ENCODE measurements around the gene FOXN4. TPM values are rescaled to one million over a fixed set of nuclear protein-coding genes. Genes with fewer than 3 reads are reported as not detected.

The FOXN4 gene
- total RNA-seq, 4 donors from 2014 or later: not detected

DNA sequence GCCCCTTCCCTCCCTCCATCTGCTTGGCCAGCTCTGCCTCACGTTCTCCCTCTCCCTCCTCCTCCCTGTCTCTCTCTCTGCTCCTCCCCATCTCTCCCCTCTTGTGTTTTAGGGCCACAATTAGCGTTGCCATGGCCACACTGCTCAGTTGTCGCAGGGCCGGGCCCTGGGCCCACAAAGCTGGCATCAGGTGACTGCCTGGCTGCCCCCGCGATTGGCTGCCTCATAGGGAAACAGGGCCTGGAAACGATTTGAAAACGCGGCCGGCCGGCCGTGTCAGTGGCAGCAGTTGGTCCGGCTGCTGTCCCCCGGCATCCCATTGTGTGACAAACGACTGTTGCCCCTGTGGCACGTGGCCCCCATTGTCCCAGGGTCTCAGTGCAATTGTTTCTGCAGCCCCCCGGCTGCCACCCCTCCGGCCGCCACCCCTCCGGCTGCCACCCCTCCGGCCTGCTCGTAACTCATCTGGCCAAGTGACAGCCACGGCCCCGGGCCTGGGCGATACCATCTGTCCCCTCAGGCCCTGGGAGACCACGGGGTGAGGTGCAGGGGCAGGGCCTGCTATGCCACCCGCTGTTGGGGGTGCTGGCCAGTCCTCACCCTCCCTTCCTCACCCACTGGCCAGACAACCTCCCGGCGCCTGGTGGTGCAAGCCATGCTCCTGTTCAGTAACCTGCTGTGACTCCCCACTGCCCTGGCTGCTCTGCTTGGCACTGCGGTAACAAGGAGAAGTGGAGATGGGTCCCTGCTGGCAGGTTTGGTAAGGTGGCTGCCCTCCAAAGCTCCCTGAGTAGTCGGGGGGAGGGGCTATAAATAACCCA is 17.4 kb downstream of the FOXN4 start:
- WGBS, 2 donors: 1 to 15% methylated on average over 4 to 8 of the region's 31 CpGs
- Histone ChIP-seq H3K27me3 (peaks cover 0 to 44% (median 0%) of the 10 kb centered on the region in 4 donors), H3K9me3 (no peaks in the 10 kb centered on the region), H3K27ac (peak overlapping the region in 2 of 4 donors; percentile 9 to 38), H3K36me3 (no peaks in the 10 kb centered on the region), H3K4me3 (peak overlapping the region in 3 of 4 donors; percentile 14 to 53 (median 29)), H3K4me1 (peaks cover 5 to 13% (median 5%) of the 10 kb centered on the region in 3 donors)
- DNase-seq: no peak
- intact Hi-C loops (cut with DNase I): no loop called here
- no peak for TF ChIP-seq POLR2A (IDR thresholded peaks at IDR 0.05)
- TF ChIP-seq, protein P1, sequence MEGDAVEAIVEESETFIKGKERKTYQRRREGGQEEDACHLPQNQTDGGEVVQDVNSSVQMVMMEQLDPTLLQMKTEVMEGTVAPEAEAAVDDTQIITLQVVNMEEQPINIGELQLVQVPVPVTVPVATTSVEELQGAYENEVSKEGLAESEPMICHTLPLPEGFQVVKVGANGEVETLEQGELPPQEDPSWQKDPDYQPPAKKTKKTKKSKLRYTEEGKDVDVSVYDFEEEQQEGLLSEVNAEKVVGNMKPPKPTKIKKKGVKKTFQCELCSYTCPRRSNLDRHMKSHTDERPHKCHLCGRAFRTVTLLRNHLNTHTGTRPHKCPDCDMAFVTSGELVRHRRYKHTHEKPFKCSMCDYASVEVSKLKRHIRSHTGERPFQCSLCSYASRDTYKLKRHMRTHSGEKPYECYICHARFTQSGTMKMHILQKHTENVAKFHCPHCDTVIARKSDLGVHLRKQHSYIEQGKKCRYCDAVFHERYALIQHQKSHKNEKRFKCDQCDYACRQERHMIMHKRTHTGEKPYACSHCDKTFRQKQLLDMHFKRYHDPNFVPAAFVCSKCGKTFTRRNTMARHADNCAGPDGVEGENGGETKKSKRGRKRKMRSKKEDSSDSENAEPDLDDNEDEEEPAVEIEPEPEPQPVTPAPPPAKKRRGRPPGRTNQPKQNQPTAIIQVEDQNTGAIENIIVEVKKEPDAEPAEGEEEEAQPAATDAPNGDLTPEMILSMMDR (IDR thresholded peaks at IDR 0.05): no peak

DNA sequence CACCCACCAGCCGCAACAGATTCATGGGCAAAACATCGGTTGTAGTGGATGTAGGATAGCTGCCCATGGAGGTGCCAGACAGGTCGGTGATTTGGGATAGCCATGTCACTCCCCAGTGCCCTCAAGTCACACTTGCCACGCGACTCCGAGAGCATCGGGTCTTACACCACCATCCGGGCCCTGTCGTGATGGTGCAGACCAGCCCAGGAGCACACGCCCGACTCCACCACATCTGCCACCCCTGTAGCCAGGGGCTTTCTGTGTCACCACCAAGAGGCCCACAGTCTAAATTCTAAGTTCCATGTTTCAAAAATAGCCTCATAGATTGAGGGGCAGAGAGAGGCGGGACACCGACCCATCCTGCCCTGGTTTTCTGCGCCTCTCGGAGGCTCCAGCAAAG is 18.0 kb downstream of the FOXN4 start:
- peaks cover 5 to 13% (median 5%) of the 10 kb centered on the region in 3 donors for H3K4me1 ChIP-seq
- H3K27ac ChIP-seq: peak overlapping the region in 2 of 4 donors; percentile 9 to 38
- intact Hi-C loops (cut with DNase I): no loop called here
- no peaks in the 10 kb centered on the region for H3K9me3 ChIP-seq
- no peaks in the 10 kb centered on the region for H3K36me3 ChIP-seq
- H3K4me3 ChIP-seq: peak overlapping the region in 3 of 4 donors; percentile 14 to 53 (median 29)
- peaks cover 0 to 44% (median 0%) of the 10 kb centered on the region in 4 donors for H3K27me3 ChIP-seq
- no peak for TF ChIP-seq POLR2A (IDR thresholded peaks at IDR 0.05)
- TF ChIP-seq, protein P1 (IDR thresholded peaks at IDR 0.05): no peak
- DNase-seq: no peak
- 45 to 55% methylated on average over 7 to 13 of the region's 15 CpGs for WGBS, 2 donors

DNA sequence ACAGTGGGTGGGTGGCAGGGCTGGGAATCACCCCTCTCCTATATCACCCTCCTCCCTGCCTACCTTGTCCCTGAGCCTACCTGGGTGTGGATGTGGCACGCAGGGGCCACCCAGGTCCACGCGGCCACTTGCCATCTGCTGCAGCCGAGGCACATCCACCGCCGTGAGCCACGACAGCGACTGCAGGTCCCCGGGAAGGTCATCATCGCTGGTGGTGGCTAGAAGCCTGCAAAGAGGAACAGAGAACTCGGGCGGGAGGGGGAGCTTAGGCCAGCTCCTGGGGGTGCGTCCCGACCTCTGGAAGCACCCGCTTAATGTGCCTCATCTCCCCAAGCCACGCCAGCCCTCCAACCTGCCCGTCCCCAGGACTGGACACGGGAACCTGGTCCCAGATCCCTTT is 19.0 kb downstream of the FOXN4 start:
- Histone ChIP-seq H3K36me3 (no peaks in the 10 kb centered on the region), H3K27ac (no peak overlapping the region), H3K4me1 (peaks cover 5 to 13% (median 5%) of the 10 kb centered on the region in 3 donors), H3K4me3 (no peak overlapping the region), H3K27me3 (peaks cover 0 to 40% (median 0%) of the 10 kb centered on the region in 4 donors), H3K9me3 (no peaks in the 10 kb centered on the region)
- TF ChIP-seq POLR2A (IDR thresholded peaks at IDR 0.05): no peak
- TF ChIP-seq, protein P1 (IDR thresholded peaks at IDR 0.05): no peak
- DNase-seq: no peak
- WGBS, 2 donors: 76 to 87% methylated on average over 5 to 16 of the region's 18 CpGs
- intact Hi-C loops (cut with DNase I): no loop called here

DNA sequence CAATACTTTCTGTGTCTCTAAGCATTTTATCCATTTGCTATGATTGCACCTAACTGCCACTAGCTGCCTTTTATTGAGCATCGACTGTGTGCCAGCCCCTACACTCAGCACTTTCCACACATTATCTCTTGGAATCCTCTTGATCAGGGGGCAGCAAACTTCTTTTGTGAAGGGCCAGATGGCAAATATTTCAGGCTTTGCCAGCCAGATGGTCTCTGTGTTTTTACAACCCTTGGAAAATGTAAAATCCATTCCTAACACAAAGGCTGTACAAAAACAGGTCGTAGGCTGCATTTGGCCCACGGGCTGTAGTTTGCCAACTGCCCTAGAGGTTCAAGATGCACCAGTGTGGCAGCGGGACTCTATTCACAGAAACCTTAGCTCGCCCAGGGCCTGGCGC is 19.5 kb downstream of the FOXN4 start:
- no peak for TF ChIP-seq POLR2A (IDR thresholded peaks at IDR 0.05)
- TF ChIP-seq, protein P1 (IDR thresholded peaks at IDR 0.05): no peak
- intact Hi-C loops (cut with DNase I): no loop called here
- Histone ChIP-seq H3K9me3 (no peaks in the 10 kb centered on the region), H3K4me3 (no peak overlapping the region), H3K27ac (no peak overlapping the region), H3K27me3 (peaks cover 0 to 40% (median 0%) of the 10 kb centered on the region in 4 donors), H3K4me1 (peaks cover 5 to 13% (median 5%) of the 10 kb centered on the region in 3 donors), H3K36me3 (no peaks in the 10 kb centered on the region)
- DNase-seq: no peak
- WGBS, 2 donors: 70 to 81% methylated on average over 4 to 6 of the region's 6 CpGs

DNA sequence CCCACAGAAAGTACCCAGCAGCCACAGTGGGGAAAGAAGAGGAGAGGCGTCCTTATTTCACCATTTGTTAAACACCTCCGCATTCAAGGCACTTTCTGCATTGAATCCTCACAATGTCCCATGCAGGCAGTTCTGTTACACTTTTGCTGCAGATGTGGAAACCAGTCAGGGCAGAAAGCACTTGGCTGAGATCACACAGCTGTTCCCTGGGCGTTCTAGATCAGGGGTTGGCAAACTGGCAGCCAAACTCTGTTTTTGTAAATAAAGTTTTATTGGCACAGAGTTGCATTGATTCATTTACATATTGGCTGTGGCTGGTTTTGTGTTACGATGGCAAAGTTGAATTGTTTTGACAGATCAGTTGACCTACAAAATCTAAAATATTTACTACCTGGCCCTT is 20.1 kb downstream of the FOXN4 start:
- Histone ChIP-seq H3K27ac (no peak overlapping the region), H3K36me3 (no peaks in the 10 kb centered on the region), H3K4me3 (no peak overlapping the region), H3K4me1 (peaks cover 5 to 13% (median 5%) of the 10 kb centered on the region in 3 donors), H3K9me3 (no peaks in the 10 kb centered on the region), H3K27me3 (peaks cover 0 to 40% (median 0%) of the 10 kb centered on the region in 4 donors)
- intact Hi-C loops (cut with DNase I): no loop called here
- TF ChIP-seq POLR2A (IDR thresholded peaks at IDR 0.05): no peak
- TF ChIP-seq, protein P1 (IDR thresholded peaks at IDR 0.05): no peak
- no peak for DNase-seq
- 42 to 57% methylated on average over 3 to 4 of the region's 4 CpGs for WGBS, 2 donors
